Epithelial cell of esophagus (primary cell): ENCODE measurements around the gene PJA1.

Experiments
- DNase-seq: peaks from one replicate; pipeline ENCODE4 v3.0.0; 2010; ENCODE audit warnings: low read depth
- H3K4me3 ChIP-seq: 2 replicates; pipeline ENCODE4 v1.5.1; 2011; ENCODE audit warnings: mild to moderate bottlenecking, low read length, control low read depth
- CTCF ChIP-seq: IDR thresholded peaks from 2 replicates; pipeline ENCODE4 v1.5.1; 2011; ENCODE audit warnings: low read depth, mild to moderate bottlenecking, low read length, control low read depth, inconsistent platforms; ENCODE audit not compliant: insufficient read depth; ENCODE audit errors: missing control alignments

Gene PJA1

GRCh38 chrX:69173906-69174305 is 8.7 kb upstream of the PJA1 start:
- TF ChIP-seq CTCF, result no peak
- no peak overlapping the region for H3K4me3 ChIP-seq
- DNase-seq, result no peak

- no peak for TF ChIP-seq CTCF
- DNase-seq, result no peak
- H3K4me3 ChIP-seq, result no peak overlapping the region
These were observed 7.7 kb upstream of the PJA1 start for GRCh38 chrX:69172937-69173336.

- no peak overlapping the region for H3K4me3 ChIP-seq
- DNase-seq, result no peak
- no peak for TF ChIP-seq CTCF
These were observed 5.1 kb upstream of the PJA1 start for GRCh38 chrX:69170319-69170718.

- peak overlapping the region; percentile 69 for H3K4me3 ChIP-seq
- no peak for TF ChIP-seq CTCF
- DNase-seq, result peak; percentile 27
These were observed 1.1 kb downstream of the PJA1 start for GRCh38 chrX:69163936-69164741.

GRCh38 chrX:69162361-69162865 is 2.8 kb downstream of the PJA1 start:
- DNase-seq, result no peak
- no peak for TF ChIP-seq CTCF
- H3K4me3 ChIP-seq, result no peak overlapping the region

- no peak for DNase-seq
- H3K4me3 ChIP-seq, result no peak overlapping the region
- no peak for TF ChIP-seq CTCF
These were observed 3.4 kb downstream of the PJA1 start for GRCh38 chrX:69161786-69162349.
